GM19324 (cell line): ENCODE measurements around the gene TEKT3.

Experiments used
- ATAC-seq: cut with Tn5 transposase; IDR thresholded peaks from one replicate; pipeline ENCODE4 v1.9.1; 2021; ENCODE audit warnings: mild to moderate bottlenecking, moderate library complexity; ENCODE audit not compliant: unreplicated experiment, low FRiP score

TEKT3 gene

DNA sequence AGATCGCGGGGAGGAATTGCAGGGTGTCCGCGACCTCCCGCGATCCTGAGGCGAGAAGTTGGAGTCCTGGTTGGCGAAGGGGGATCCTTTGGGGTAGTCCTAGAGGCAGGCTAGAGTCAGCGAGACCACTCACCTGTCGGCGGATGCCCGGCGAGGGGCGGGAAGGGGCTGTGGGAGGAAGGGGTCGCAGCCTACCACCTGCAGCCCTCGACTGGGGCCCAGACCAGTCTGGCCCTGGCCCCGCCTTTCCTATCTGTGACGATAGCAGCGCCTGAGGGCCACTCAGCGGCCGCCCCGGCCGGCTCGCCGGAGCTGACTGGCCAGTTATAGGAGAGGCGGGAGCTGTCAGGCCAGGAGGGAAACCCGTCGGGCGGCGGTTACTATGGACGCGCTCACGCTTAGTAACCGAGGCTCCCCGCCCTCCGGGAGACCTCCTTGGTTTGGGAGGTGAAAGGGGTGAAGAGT, at the start of gene TEKT3:
TEKT3 (minus strand) TSS at position 213 of the 465 bp plus-strand sequence. CDS start 10,012 bp downstream, outside the sequence.
- no peak for ATAC-seq

DNA sequence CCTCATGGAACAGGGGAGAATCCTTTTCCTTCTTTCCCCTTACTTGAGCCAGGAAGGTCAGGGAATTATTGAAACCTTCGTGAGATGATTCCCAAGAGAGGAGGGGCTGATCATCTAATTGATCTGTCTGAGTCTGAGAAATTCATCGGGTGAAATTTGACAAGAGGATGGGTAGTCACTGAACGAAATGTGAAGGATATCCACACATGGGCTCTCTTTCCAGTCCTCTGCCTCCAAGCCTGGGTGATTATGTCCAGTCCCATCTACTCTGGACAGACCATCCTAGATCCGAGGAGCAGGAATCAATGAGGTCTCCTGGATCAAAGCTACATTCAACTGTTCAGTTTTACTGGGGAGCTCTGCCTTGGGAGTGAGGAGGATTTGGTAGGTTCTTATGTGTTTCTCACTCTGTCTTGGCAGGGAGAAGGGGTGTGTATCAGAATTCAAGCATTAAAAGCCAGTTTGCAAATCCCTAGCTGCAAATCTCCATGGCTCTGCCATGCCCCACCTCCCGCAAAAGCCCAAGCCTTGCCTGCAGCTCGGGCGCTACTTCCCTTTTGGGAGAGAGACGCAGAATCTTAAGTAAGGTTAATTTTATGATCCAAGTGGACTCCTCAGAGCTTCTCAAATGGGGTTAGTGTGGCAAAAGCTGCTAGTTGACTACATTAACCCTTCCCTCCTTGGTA, 47.1 kb upstream of the TEKT3 start:
- ATAC-seq, result no peak

DNA sequence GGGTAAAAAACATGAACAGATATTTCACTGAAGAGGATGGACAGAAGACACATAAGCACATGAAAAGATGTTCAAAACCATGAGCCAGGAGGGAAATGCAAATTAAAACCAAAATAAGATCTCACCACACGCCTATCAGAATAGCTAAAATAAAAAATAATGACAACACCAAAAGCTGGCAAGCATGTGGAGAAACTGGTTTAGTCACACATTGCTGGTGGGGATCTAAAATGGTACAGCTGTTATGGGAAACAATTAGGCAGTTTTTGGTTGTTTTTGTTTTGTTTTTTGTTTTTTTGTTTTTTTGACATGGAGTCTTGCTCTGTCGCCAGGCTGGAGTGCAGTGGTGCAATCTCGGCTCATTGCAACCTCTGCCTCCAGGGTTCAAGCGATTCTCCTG, 44.7 kb upstream of the TEKT3 start:
- no peak for ATAC-seq

DNA sequence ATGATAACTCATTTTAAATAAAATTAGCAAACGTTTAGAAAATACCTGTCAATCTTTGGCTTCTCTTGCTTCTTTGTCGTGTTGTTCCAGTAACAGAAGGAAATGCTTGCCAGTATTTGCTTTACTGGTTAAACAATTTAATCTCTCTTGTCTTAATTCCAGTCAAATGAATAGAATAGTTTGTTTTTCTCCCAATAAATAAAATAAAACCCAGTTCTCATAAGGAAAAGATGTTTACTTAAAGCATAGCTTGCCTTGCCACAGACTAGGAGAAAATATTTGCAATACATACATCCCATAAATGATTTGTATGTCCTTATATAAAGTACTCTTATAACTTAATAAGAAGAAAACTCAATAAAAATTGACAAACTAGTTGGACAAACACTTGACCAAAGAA, 43.9 kb upstream of the TEKT3 start:
- ATAC-seq, result no peak

DNA sequence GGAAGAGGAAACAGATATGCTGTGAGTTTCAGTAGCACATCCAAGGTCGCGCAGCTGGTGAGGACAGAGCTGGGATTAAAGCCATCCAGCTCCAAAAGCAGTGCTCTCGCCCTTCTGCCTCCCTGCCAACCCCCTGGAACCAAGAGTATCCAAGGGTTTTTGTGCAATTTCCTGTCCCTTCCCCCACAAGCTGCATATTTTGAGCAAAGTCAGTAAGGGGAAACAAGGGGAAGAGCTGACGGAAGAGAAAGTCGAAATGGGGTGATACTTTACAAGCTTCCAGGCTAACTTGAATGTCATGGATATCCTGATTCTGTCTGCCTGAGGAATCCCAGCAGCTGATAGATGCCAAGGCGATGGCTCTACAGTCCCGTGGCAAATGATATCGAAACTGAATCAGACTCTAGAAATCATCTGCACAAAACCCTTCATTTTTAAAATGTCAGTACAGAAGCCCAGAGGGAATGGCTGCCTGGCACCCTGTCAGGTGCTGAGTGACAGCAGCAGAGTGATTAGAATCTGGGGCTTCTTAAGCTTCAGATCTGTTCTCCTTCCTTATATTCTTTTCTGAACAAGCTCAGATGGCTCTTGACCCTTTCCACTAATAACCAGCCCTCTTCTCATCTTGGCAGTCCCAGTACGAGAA, 42.9 kb upstream of the TEKT3 start:
- ATAC-seq, result no peak

DNA sequence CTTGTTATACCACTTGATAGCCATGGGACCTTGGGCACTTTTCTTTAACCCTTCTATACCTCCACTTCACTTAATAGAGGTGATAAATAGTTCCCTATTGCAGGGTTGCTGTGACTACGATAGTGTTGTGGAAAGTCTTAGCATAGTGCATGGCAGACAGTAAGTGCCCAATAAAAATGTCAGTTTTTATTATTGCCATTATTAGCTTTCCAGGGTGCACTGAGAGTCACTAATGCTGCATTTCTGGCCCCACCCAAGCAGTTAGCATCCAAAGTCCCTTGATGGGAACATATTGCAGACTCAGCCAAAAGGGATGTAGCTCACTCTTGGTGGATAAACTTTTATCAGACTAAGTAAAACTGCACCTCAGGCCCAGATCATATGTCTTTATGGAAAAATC, 41.5 kb upstream of the TEKT3 start:
- ATAC-seq, result no peak

DNA sequence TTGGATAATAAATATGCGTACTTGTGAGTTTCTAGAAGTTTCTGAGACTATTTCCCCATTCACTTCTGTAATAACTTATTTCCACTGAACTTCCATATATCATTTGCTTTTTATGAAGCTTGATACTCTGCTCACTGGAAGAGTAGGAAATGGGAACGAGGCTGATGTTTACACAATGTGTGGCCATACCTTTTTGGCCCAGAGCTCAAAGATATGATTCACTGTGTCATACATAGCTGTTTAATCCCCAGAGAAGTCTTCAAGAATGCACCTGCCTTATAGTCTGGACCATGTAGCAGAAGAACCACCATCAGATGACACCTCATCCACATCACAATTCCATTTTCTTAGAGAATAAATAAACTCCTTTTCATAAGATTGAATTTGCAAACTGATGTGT, 40.3 kb upstream of the TEKT3 start:
- ATAC-seq, result no peak

DNA sequence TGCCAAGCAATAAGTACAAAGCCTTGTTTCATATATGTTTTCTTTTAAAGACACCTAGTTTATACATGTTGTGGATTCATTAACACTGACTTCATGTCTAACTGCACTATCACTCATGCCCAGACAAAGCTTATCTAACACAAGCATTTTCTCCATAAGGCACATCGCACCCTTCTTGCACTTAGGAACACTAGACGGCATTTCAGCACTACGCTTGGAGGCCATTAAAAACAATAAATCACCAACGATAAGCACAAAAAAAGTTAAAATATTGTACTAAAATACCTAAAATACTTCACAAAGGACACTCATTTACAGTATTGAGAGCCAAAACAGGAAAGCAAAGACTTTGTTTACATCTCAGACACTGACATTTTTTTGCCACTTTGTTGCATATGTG, 39.0 kb upstream of the TEKT3 start:
- no peak for ATAC-seq

DNA sequence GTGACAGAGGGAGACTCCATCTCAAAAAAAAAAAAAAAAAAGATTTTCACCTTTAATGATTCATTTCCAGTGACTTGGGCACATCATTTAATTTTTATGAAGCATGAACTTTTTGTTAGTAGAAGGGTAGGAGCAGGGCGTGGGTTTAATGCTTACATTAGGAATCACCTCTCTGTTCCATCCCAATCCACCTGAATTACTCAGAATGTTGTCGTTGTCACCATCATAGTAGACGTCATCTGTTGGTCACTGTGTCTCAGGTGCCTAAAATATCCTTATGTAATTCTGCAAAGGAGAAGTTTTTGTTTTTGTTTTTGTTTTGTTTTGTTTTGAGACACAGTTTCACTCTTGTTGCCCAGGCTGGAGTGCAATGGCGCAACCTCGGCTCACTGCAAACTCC, 38.3 kb upstream of the TEKT3 start:
- no peak for ATAC-seq

DNA sequence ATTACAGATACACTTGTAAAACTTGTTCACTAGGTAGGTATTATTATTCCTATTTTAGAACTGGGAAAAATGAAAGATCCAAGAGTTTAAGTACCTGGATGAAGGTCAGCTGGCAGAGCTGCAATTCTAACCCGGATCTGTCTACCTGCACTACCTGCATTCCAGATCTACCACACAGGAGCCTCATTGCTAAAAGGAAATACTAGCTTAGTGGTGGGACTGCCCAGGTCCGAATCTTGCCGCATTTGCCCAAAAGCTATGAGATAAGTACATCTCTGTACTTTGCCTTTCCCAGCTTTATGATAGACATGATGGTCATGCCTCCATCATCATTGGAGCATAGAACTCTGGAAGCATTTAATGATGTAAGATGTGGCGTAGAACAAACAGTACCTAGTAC, 36.8 kb upstream of the TEKT3 start:
- no peak for ATAC-seq

DNA sequence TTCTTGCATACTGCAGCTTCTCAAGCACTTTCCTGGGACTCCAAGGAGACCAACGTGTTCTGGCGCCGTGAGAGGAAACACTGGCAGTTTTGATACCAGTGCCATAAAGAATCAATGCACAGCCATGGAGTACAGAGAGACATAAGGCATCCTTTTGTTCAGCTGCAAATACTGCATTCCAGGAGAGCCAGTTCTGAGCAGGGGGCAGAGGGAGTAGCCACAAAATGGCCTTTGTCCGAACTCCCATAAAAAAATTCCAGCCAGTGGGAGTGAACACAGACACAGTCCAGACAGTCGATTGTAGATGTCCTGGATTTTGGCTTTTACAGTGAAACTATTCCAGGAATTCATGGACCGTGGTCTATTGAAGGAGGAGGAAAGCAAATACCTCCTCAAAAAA, 36.2 kb upstream of the TEKT3 start:
- ATAC-seq, result no peak

DNA sequence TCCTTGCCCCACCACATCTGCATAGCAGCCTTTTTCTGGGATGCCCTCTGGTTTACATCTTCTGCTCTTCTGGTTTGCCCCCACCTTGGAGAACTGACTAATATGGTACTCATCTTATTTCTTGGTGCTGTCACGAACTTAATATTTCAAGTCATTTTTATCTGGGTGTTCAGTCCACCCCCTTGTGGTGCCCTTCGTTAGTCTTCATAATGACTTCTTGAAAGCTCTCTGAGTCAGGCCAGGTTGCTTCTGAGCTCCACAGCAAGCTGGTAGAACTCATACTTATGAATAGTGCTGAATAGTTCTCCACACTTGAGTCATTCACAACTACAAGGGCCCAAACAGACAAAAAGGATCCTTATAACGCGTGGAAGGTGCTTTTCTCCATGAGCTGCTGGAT, 35.8 kb upstream of the TEKT3 start:
- no peak for ATAC-seq

DNA sequence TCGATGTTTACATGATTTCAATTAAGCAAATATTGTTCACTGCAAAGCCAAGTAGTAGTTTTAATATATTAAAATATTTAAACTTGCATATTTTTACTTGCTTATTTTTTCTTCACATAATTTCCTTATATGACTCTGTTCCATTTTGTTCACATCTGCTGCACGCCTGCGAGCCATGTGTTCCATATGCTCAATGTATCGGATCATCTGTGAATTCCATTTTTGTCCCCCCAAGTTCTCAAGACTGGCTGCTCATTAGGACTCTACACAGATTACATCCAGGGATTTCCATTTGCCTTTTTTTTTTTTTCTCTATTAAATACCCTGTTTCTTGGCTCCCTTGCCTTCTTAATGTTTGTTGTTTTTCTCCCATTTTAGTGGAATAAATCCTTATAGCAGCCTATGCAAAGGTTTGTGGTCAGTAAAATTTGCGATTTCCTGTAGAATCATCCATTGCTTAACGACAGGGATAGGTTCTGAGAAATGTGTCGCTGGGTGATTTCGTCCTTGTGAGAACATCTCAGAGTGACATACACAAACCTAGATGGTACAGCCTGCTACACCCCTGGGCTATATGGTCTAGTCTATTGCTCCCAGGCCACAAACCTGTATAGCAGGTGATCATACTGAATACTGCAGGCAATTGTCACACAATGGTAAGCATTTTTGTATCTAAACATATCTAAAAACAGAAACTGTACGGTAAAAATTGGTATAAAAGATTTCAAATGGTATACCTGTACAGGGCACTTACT, 30.2 kb upstream of the TEKT3 start:
- no peak for ATAC-seq

DNA sequence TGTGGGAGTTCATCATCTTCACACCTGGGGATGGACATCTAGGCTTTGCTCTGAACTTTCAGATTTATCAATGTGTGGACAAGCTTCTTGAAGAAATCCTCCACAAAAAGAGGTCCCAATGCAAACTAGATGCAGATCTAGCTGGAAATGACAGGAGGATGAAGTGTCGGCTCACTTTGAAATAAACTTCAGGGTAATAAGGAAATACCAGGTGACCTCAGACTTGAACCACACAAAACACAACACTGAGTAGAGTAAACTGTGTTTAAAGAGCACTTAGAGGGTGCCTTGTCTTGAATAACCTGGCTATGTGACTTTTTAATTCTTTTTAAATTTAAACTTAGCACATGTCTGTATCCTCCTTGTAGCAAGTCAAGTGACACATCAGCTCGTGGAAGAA, 27.2 kb upstream of the TEKT3 start:
- ATAC-seq, result no peak

DNA sequence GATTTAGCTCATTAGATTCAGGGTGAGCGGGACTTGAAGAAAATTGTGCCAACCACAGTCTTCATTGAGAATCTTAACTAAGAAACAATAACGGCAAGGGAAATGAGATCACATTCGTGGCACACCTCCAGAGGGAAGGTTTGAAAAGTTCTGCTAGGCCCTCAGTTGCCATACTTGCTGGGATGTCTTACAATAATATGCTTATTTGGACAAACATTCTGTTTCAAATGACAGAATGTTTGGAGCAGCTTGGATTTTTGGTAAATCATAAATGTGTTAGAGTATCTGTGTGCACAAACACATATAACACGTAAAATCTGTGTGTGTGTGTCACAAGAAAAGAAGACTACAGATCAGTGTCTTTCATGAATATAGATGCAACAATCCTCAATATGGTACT, 24.6 kb upstream of the TEKT3 start:
- no peak for ATAC-seq

DNA sequence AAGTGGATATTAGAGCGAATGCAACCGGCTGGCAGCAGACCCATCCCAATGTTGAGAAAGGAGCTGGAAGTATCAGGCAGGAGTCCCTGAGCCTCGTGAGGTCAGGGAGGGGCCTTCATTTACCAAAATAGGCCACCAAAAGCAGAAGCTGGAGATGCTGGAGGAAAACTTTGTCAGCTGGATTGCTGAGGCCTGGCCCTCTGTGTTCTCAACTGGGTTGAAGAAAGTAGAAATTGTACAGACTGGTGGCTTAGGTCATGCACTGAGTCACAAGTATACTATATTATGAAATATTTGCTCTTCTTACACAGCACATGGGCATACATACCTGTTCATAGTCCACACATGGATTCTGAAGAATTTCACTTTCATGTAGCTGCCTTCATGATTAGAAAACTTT, 23.2 kb upstream of the TEKT3 start:
- no peak for ATAC-seq

DNA sequence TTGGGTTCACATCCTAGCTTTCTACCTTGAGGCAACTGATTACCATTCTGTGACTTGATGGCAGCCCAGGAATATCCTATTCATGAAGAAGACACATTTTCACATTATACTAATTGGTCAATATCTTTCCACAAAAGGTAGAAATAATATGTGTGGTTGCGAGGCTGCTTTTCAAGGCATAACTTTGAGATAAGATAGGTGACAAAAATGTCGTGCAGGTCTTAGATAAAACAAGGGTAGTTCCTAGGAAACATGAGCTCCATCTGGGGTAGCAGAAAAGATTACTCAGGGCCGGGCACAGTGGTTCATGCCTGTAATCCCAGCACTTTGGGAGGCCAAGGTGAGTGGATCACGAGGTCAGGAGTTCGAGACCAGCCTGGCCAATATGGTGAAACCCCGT, 22.3 kb upstream of the TEKT3 start:
- ATAC-seq, result no peak

DNA sequence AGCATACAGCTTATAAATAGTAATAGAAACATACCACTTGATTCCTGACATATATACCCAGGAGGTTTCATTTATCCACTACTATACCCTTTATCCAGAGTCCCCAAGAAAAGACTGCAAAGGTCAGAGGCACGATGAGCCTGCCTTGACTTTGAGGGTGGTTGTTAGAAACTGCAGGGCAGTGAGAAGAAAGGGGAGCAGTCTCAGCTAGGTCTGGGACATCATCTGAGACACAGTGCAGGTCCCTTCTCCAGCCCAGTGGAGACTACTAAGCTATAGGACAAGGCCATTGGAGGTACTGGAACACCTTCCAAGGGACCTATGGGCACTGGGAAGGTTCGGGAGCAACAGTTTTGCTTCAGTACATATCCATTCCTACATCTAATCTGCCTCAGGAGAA, 20.2 kb upstream of the TEKT3 start:
- no peak for ATAC-seq

DNA sequence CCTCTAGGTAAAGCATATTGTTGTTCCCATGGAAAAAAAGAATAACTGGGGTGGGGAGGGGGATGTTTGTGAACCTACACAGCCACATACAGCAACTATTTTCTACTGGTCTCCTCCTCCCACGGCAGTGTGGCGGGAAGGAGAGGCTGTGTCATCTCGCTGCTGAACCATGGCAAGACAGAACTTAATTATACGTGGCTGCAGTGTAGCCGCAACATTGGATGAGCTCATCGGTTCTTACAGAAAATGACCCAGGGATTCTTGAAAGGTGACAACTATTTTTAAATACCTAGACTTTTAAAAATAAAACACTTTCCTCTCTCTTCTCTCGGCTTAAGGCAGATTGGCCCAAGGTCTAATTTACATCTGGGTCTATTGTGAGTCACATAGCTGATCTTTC, 19.8 kb upstream of the TEKT3 start:
- ATAC-seq, result no peak

DNA sequence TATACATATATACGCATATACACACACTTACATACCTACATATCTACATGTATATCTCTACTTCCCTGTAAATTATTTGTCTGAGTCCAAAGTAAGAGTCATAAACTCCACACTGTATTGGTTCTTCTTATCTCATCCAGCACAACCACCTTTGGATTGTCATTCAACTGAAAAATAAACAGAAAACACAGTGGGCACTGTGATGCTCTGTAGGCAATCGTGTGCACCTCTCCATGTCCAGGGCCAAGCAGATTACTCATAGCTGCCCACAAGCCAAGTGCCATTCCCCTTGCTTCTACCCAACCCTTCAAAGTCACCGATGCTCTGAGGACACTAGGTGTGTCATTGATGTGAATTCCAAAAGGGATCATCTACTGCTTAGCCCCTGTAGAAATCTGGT, 12.9 kb upstream of the TEKT3 start:
- no peak for ATAC-seq

DNA sequence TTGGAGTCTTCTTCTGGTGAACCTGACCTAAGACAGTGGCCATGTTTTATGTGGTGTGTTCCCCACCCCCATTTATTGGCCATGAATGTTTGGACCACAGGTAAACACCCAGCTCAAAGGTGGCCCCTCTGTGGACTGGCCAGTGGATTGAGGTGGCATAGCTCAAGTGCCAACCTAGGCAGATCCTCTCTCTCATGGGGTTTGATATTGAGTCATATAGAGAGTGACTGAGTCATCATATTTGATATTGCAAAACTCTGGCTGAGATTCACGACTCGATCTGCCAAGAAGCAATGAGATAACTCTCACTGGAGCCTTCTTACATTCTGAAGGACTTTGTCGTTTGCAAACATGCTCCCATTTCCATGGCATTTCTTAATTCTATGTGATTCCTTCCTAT, 10.5 kb upstream of the TEKT3 start:
- ATAC-seq, result no peak

DNA sequence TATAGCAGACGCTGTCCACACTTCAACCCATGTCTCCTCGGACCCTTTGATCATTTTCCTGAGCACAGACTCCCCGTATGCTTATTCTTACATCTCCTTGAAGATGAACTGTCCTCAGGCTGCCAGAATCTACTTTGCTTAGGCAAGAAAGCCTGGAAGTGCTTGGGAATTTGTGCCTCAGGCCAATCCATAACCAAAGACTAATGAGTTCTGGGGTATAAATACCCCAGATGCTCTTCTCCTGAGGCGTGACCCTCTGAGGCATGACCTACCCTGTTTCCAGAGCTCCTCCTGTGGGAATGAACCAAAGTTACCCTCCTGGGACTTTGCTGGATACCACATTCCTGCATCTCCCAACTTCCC, 10.1 kb upstream of the TEKT3 start:
- ATAC-seq, result no peak
